Rectal smooth muscle tissue (tissue), 1 donor: ENCODE results near the gene GLRA1.

ENCODE experiments used
- H3K27ac ChIP-seq: one replicate; pipeline ENCODE4 v1.7.0; 2013; ENCODE audit warnings: low read depth, low read length, inconsistent platforms
- H3K27me3 ChIP-seq: one replicate; pipeline ENCODE4 v1.7.0; 2013; ENCODE audit warnings: low read length; ENCODE audit not compliant: control insufficient read depth, insufficient read depth
- H3K36me3 ChIP-seq: one replicate; pipeline ENCODE4 v1.7.0; 2013; ENCODE audit warnings: low read length; ENCODE audit not compliant: control insufficient read depth, insufficient read depth
- H3K4me1 ChIP-seq: one replicate; pipeline ENCODE4 v1.7.0; 2013; ENCODE audit warnings: low read length; ENCODE audit not compliant: control insufficient read depth, insufficient read depth
- H3K4me3 ChIP-seq: one replicate; pipeline ENCODE4 v1.7.0; 2013; ENCODE audit warnings: low read length
- H3K9ac ChIP-seq: one replicate; pipeline ENCODE4 v1.7.0; 2013; ENCODE audit warnings: low read length

GLRA1 gene

GRCh38 chr5:151773951-151774350 lies 150.7 kb downstream of the GLRA1 start:
- Histone ChIP-seq H3K4me3 (peak overlapping the region; percentile 69), H3K27me3 (no peaks in the 10 kb centered on the region), H3K27ac (no peak overlapping the region), H3K9ac (no peak overlapping the region), H3K4me1 (peaks cover 26% of the 10 kb centered on the region), H3K36me3 (no peaks in the 10 kb centered on the region)

DNA sequence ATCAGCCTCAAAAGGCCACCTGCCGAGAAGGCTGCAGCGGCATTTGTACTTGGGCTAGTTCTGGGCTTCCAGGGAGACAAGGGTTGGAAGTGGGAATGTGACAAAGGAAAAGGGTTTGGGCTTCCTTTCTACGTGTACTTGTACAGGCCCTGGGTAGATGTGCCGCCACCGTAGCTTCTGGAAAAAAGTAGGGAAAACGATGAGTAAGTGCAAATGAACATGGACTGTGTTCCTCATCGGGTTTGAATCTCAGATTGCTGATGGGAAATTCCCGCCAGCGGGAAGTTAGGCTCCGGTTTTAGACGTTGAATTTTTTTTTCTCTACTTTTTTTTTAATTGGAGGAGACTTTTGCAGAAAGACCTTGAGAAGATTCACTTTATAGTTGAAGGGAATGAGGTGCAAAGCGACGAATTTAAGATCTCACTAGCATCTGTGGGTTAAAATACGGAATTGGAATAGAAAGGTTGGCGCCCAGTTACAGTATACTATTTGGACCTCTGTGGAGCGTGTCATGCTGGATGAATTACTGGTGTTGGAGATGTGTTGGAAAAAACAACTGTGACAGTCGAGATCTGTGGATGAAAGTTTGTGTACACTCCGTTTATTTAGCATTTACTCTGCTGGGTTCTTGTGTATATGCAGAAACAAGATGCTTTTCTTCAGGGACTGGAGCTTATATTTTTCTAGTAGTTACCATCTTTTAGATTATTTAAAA lies 151.6 kb downstream of the GLRA1 start:
- Histone ChIP-seq H3K36me3 (no peaks in the 10 kb centered on the region), H3K4me3 (peak overlapping the region; percentile 69), H3K27ac (peak overlapping the region; percentile 89), H3K9ac (peak overlapping the region; percentile 47), H3K4me1 (peaks cover 26% of the 10 kb centered on the region), H3K27me3 (no peaks in the 10 kb centered on the region)
